Activated T-cell treated with anti-CD3 and anti-CD28 coated beads for 4 hours (primary cell): ENCODE results near the gene ZNF318.
"Not testable (repeated sequence)": the region's sequence is repeated elsewhere in the genome, so short reads cannot be mapped to it uniquely, and the experiment has no call there.

Experiments used
- DNase-seq: peaks from one replicate; pipeline ENCODE4 v3.0.0-alpha.2; 2020

Gene ZNF318

DNA sequence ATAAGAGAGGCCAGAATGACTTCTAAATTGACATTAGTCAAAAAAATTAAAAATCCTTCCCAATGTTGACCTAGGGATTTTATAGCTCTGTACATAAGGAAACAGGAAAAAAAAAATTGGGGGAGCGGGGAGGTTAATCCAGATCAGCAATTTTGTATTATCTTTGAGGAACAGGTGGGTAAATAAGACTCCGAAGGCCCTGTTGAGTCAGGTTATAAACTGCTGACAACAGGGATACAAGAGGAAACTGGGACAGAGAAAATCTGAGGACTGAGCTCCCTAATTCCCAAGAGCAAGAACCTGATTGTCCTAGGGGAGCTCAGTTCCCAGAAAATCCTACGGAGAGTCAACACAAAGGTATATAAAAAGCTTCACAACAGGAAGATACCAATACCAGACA is 34.0 kb downstream of the ZNF318 start:
- no peak for DNase-seq

DNA sequence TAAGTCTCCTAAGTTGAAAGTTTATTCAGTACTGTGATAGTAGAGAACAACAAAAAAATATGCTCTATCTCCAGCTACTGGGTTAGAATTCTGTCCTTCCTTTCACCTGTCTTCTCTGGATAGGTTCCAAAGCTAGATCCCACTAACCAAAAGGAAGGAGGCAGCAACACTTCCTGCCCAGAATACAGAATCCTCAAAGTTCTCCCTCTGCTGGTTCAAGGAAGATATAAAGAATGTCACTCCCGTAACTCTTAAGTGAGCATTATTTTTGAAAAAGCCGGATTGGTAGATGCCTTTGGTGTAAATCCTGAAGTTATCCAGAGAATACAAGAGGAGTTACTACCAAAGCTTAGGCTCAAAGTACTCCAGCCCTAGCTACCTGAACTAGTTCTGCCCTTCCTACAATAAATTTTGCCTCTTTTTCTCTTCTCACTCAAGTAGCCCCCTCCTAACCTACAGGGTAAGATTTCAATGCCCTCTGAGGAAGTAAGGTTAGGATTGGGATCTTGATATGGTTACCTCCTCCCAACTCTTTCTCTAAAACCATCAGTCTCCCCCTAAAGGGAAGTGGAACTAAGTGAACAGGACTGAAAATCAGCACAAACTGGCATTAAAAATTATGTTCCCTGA is 34.9 kb downstream of the ZNF318 start:
- DNase-seq = no peak

DNA sequence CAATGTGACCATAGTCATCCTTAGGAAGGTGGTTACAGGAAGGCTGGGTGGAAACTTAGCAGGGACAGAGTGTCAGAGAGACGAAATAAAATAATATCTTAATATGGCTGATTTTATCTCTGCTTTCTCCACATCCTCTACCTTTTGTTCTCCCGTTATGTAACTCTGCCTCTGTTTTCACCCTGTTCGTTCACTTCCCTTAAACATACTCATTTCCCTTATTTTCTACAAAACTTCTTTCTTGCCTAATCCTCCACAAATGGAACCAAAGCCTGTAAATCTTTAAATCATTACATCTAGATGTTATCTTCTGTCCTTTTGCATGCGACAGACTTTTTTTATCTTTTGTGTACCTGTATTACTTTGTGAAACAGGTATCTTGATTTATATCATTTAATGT is 37.6 kb downstream of the ZNF318 start:
- no peak for DNase-seq

DNA sequence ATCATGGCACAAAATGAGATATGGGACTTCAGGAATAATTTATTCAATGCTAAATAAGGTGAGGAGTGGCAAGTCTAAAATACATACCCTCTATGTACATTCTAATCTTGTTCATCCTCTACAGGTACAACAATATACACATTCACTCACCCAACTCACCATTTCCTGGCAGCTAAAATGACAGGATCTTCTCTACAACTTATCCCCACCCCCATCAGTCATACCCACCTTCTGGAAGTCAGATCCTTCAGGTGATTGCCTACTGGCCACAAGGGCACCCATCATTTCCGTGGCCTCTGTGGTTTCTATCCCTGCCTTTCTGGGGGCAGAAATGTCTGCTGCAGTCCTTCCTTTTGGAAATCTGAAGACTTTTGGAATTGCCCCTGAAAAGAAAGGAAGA is 38.0 kb downstream of the ZNF318 start:
- no peak for DNase-seq

DNA sequence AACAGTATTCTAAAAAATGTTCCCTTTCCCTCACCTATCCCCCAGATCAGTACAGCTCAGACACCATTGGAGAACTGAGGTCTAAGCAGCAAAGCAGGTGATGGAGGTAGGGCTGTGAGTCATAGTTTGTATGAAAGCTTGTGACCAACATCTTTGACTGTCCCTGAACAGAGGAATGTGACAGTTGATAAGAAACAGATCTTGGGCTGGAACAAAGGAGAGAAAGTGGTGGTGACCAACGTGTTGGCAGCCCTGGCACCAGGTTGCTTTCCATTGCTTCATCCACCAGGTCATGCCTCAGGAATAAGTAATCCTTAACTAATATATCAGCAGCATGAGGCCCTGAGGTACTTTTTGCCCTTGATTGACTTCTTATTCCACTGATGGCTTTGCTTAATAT is 40.9 kb downstream of the ZNF318 start:
- DNase-seq = no peak

DNA sequence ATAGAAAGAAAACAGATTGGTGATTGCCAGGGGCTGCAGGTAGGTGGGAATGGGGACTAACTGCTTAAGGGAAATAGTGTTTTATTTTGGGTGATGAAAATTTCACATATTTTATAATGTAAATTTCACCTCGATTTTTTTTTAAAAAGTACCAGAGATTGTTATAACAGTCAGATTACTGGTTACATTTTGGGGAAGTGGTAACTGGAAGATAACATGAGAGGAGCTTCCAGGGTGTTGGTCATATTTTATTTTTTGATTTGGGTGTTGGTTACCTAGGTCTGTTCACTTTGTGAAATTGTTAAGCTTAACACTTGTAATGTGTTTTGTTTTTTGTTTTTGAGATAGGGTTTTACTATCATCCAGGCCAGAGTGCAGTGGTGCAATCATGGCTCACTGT is 43.6 kb downstream of the ZNF318 start:
- no peak for DNase-seq

DNA sequence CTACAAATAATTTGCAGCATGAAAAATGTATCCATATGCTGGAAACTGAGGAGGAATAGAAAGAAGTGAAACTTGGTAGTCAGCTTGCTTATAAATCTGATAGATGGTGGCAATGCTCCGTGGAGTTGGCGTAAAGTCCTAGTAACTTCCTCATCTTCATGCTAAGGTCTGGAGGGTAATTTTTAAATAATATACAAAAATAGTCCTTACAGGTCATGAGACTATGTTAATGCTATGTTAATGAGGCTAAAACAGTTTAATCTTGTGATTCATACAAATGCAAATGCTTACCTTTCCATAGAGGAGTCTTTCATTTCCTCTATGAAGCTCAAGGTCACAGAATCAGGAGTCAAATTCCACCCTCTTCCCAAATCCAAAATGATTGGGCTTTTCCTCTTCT is 51.4 kb downstream of the ZNF318 start:
- DNase-seq = no peak

DNA sequence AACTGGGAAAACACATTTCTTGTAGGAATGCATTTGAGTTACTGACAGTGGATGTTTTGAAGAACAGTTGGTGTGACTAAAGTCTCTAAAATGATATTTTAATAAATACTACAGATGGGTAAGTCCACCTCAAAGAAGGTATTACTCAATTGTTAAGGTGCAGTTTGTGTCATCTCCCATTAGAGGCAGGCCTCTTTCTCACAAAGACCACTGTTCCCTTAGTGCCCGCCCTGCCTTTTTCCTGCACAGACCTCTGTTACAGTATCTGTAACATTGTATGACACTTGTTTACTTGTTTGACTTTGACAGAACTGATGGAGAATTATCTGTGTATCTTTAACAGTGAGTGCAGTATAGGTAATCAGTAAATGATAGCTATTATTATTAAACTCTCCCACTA is 55.6 kb downstream of the ZNF318 start:
- DNase-seq = no peak

DNA sequence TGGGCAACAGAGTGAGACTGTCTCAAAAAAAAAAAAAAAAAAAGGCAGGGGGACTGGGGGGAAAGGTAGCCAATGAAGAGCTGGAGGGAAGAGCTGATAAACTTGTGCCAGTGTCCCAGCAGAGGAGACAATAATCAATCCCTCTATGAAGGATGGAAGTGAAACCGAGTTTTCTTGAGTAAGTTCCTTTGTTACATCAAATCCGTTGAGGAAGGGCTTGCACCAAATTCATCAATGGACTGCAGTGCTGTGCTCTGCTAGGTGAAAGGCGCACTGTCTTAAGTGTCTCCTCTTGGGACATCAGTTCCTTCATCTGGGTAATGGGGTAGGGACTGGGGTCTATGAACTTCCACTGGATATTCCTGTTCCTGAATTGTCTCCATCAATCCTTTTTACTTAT is 57.8 kb downstream of the ZNF318 start:
- DNase-seq = no peak

DNA sequence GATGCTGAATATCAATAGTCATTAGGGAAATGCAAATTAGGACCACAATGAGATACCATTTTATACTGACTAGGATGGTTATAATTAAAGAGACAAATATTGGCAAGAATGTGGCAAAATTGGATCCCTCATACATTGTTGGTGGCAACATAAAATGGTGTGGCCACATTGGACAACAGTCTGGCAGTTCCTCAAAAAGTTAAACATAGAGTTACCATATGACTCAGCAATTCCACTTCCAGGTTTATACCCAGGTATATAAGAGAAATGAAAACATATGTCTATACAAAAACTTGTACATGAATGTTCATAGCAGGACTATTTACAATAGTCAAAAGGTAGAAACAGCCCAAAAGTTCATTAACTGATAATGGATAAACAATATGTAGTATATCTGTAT is 58.8 kb downstream of the ZNF318 start:
- no peak for DNase-seq

DNA sequence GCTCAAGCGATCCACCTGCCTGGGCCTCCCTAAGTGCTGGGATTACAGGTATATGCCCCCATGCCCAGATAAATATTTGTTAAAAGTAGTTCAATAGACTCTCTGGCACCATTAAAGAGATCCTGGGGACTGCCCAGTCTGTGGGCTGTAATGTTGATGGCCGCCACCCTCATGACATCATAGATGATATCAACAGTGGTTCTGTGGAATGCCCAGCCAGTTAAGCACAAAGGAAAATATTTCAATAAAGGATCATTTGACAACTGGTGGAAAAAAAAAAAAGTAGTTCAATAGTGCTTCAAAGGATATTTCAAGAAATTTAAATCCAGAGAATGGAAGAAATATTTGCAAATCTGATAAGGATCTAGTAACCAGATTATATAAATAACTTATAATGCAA is 59.3 kb downstream of the ZNF318 start:
- no peak for DNase-seq

DNA sequence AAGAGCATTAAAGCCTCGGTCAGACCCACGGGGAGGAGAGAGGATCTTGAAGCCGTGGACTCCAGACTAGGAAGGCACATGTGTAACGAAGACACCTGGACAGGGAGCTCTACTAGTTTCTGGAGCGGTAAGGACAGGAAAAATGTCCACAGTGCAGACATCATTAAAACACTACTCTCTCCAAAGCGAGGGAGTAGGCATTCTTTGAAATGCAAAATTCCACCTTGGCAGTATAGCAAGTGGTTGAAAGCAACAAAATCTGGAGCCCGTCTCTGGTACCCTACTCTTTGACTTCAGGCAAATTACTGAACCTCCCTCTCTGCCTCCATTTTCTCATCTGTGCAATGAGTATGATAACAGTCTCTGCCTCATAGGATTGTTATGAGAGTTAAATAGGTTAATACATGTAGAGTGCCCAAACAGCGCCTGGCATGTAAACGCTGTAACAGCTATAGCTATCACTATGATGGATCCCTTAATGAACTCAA is 60.4 kb downstream of the ZNF318 start:
- DNase-seq = no peak

DNA sequence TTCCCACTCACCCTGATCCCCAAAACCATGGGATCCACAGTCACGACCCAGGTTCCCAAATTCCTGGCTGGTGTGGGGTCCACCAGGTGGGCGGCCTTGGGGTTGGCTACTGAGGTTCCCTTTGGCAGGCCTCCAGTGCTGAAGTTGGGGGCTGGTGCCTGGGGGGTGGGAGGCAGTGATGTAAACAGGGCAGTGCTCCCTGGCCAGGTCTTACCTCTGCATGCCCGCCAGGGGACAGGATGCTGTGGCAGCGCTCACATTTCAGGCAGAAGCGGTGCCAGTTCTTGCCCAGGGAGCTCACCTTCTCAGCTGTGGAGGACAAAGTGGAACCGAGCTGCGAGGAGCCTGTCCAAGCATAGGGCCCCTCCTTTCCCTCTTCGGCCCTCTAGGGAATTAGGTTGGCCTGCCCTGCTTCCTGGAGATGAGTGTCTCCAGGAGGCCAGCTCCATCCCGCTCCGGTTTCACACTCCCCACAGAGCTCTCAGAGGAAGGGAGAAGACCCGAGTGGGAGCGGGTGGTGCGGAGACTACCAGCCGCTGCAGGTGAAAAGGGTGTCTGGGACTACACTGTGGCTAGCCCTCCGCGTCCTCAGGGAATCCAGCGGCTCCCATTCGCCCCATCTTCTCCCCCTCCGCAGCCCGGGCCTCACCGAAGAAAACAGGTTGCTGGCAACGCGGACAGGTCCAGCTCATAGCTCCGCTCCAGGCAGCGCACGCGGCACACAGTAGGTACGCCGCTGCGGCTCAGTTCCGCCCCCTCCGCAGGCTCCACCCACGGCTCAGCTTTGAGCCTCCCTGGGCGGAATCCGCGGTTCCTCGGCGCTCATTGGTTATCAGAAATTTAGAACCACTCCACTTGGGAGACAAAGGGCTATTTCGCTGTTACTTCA is 61.1 kb downstream of the ZNF318 start, which contains the start of gene CRIP3:
Gene CRIP3, minus strand, starts transcription at position 726 of the 889 bp plus-strand sequence. Its CDS starts 34 bp downstream, at position 692.
- DNase-seq = peak; percentile 29

DNA sequence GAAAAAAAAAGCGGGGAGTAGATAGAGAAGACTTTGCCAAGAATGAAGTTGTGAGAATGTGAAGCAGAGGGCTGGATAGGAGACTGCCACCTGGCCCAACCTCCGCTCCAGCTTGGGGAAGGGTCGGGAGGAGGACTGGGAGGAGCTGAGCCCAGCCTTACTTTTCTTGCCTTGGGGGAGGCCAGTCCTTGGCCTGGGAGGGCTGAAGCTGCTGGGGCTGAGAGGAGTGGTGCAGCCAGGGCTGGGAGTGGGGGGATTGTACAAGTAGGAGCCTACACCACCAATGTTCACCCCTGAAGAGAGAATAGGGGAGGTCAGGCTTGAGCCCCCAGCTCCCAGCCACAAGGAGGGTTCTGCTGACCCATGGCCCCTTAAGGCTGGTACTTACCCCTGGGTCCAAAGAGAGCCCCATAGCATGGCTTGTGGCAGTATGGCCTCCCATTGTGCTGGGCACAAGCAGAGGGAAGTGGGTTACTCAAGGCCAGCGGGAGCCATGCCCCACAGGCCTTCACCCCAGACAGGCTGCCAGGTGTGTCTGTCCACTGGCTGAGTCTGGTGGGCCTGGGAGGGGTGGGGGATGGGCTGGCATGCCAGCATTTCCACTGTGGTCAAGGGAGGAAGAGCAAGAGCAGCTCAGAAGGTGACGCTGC is 61.9 kb downstream of the ZNF318 start:
- no peak for DNase-seq

DNA sequence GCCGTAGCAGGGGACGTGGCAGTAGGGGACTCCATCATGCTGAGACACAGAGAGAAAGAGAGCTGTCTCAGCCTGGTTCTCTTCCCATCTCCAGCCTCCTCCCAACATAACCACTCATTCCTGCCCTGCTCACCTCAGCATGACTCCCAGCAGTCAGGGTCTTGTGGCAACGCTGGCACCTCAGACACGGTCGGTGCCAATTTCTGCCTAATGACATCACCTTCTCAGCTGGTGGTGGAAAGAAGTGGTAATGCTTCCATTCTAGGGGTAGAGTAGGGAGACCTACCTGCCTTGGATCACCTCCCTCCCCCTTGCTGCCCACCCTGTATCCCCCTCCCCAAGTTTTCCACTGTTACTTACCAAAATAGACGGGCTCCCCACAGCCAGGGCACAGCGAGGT is 63.4 kb downstream of the ZNF318 start:
- no peak for DNase-seq

DNA sequence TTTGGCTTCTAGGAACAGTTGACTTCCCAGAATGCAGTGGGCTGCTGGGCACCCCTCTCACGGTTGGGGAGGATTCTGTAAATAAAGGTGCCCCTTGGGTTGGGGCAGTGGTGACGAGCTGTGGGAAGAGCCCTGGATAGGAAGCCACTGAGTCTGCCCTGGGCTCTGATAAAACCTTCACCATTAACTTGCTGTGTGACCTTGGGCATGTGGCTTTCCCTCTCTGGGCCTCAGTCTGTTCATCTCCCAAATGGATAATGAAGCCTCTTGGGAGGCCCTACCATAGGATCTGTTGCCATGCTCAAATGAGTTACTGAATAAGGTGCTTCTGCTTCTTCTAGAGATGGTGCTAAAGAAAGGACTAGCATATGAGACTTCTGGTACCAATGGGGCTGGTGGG is 64.6 kb downstream of the ZNF318 start:
- no peak for DNase-seq

DNA sequence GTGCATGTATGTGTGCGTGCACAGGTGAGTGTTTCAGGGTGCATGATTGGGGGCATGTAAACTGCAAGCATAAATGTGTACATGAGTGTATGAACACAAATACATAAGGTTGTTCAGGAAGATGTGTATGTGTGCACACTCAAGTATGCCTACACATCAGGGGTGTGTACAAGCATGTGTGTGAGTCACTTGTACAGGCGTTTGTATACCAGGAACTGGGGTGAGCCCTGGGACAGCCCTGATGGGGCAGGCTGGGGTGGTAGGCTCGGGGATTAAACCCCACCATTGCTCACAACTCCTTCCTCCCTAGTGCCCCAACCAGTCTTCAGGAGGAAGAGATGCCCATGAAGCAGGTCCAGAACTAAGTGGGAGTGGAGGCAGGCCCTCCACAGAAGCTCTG is 65.1 kb downstream of the ZNF318 start:
- DNase-seq = no peak

DNA sequence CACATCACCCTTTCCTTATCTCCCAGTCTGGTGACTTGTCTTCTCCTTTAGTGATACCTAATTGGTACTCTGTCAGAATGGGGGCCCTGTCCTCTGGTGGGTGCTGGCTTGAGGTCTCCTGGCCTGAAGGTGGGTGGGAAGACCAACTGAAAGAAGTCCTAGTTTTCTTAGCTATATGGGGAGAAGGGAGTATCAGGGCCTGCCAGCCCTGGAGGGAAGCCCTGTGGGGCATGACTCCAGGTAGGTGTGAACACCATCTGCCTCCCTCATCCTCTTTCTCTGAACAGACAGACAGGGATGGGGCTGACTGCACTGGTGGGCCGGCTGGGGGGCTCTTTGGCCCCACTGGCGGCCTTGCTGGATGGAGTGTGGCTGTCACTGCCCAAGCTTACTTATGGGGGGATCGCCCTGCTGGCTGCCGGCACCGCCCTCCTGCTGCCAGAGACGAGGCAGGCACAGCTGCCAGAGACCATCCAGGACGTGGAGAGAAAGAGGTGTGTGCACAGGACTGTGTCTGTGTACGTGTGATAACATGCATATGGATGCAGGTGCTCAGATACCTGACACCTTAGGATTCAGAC is 65.6 kb downstream of the ZNF318 start:
- DNase-seq = no peak

DNA sequence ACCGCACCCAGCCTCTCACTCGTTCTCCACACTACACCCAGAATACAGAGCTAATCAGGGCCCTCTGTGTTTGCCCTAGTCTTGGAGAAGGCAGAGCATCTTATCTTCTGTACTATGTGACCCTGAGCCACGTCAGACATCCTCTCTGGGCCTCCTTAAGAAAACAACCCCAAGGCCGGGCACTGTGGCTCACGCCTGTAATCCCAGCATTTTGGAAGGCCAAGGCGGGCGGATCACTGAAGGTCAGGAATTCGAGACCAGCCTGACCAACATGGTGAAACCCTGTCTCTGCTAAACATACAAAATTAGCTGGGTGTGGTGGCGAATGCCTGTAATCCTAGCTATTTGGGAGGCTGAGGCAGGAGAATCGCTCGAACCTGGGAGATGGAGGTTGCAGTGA is 66.4 kb downstream of the ZNF318 start:
- DNase-seq = not testable (repeated sequence)

DNA sequence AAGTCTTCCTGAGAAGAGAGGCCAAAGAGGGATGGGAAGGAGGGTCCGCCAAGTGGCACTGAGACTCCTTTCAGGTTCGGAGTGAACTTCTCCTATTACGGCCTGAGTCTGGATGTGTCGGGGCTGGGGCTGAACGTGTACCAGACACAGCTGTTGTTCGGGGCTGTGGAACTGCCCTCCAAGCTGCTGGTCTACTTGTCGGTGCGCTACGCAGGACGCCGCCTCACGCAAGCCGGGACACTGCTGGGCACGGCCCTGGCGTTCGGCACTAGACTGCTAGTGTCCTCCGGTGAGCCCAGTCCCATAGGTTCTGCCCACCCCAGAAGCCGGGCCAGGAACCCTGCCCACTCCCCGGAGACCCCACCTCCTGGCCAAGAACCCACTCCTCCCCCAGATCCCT is 67.3 kb downstream of the ZNF318 start:
- DNase-seq = no peak

DNA sequence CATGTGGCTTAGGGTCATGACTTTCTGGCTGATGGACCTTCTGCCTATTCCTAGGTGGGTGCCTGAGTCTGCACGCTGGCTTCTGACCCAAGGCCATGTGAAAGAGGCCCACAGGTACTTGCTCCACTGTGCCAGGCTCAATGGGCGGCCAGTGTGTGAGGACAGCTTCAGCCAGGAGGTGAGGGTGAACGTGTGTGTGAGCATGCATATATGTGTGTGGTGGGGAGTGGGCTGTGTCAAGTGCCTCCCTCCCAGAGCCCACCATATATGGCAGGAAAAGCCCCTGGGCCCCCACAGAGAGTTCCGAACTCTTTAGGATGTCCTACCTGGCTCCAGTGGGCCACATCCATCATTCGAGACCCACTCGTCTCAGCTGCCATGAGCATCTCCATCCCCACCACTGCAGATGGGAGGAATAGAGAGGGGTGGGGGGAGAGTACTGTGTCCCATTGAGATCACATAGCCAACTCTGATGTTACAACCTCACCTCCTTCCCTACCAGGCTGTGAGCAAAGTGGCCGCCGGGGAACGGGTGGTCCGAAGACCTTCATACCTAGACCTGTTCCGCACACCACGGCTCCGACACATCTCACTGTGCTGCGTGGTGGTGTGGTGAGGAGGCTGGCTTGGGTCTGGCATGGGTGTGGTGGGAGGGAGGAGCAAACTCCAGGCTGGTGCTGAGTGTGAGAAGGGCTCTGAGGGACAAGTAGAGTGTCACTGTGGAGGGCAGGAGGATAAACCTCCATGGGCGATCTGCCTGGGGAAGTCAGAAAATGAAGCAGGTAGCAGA is 68.2 kb downstream of the ZNF318 start:
- no peak for DNase-seq
